ENCODE measurements around the gene SPATA7.

SPATA7 gene

GRCh38 chr14:88420187-88420586, 34.7 kb downstream of the SPATA7 start:
- no peak for ATAC-seq
- no peak for DNase-seq

GRCh38 chr14:88421286-88421685, 35.8 kb downstream of the SPATA7 start:
- ATAC-seq: no peak
- DNase-seq: no peak

GRCh38 chr14:88422047-88422446, 36.6 kb downstream of the SPATA7 start:
- ATAC-seq (no peak), DNase-seq (no peak)

GRCh38 chr14:88422919-88423650, 37.6 kb downstream of the SPATA7 start:
- ATAC-seq: peak; percentile 100
- no peak for DNase-seq

GRCh38 chr14:88424573-88424972, 39.1 kb downstream of the SPATA7 start:
- DNase-seq: no peak

GRCh38 chr14:88426271-88426670, 40.8 kb downstream of the SPATA7 start:
- ATAC-seq: no peak
- no peak for DNase-seq

More at GRCh38 chr14:88424573-88424972, 39.1 kb downstream of the SPATA7 start:
- no peak for ATAC-seq

- DNase-seq: no peak
- ATAC-seq: no peak
These were observed 45.5 kb downstream of the SPATA7 start for GRCh38 chr14:88430976-88431375.

- DNase-seq: no peak
- ATAC-seq: no peak
These were observed 52.2 kb downstream of the SPATA7 start for GRCh38 chr14:88437658-88438057.

- ATAC-seq (no peak), DNase-seq (no peak)
These were observed 53.6 kb downstream of the SPATA7 start for GRCh38 chr14:88439088-88439487.

- DNase-seq: no peak
- ATAC-seq: no peak
These were observed 66.8 kb downstream of the SPATA7 start for GRCh38 chr14:88452231-88452630.

- DNase-seq (no peak), ATAC-seq (no peak)
These were observed 69.4 kb downstream of the SPATA7 start for GRCh38 chr14:88454886-88455285.

- DNase-seq (peak; percentile 5), ATAC-seq (no peak)
These were observed 77.9 kb downstream of the SPATA7 start for GRCh38 chr14:88463318-88463717.

- ATAC-seq (no peak), DNase-seq (no peak)
These were observed 82.9 kb downstream of the SPATA7 start for GRCh38 chr14:88468406-88468805.

GRCh38 chr14:88470542-88471440, 85.3 kb downstream of the SPATA7 start:
- ATAC-seq: no peak

GRCh38 chr14:88473791-88474190, 88.3 kb downstream of the SPATA7 start:
- DNase-seq: no peak
- ATAC-seq: no peak

More at GRCh38 chr14:88470542-88471440, 85.3 kb downstream of the SPATA7 start:
- DNase-seq: no peak

GRCh38 chr14:88476214-88476774, 90.8 kb downstream of the SPATA7 start:
- DNase-seq: no peak
- no peak for ATAC-seq

GRCh38 chr14:88476825-88477224, 91.4 kb downstream of the SPATA7 start:
- DNase-seq (no peak), ATAC-seq (no peak)

GRCh38 chr14:88477513-88478250, 92.2 kb downstream of the SPATA7 start:
- no peak for DNase-seq
- no peak for ATAC-seq

GRCh38 chr14:88478931-88479330, 93.5 kb downstream of the SPATA7 start:
- ATAC-seq (no peak), DNase-seq (no peak)

- ATAC-seq: no peak
These were observed 94.1 kb downstream of the SPATA7 start for GRCh38 chr14:88479574-88479987.

GRCh38 chr14:88481059-88481458, 95.6 kb downstream of the SPATA7 start:
- DNase-seq (no peak), ATAC-seq (no peak)

More at GRCh38 chr14:88479574-88479987, 94.1 kb downstream of the SPATA7 start:
- DNase-seq: no peak

- DNase-seq: no peak
- no peak for ATAC-seq
These were observed 96.3 kb downstream of the SPATA7 start for GRCh38 chr14:88481794-88482193.

All from stimulated activated naive CD8-positive, alpha-beta T cell treated with anti-CD3 and anti-CD28 coated beads, Interleukin-15, Interleukin-2, amounts not matched to agents 100 U/mL and 50 U/mL, for 24 hours (primary cell).